ENCODE measurements around the gene SMYD4. TPM values are rescaled to one million over a fixed set of nuclear protein-coding genes. Genes with fewer than 3 reads are reported as not detected.
A peak's percentile ranks its signal among the peaks of the same experiment; 100 is the strongest.

The SMYD4 gene
- total RNA-seq, 1 donor from 2014 or later: 24.0 TPM

GRCh38 chr17:1754430-1755112, 75.1 kb downstream of the SMYD4 start:
- TF ChIP-seq EZH2 (IDR thresholded peaks at IDR 0.05) (no peak), EZH2phosphoT487 (IDR thresholded peaks at IDR 0.05) (no peak), CTCF (IDR thresholded peaks at IDR 0.05) (no peak)
- Mint-ChIP-seq H3K27ac (no peak overlapping the region), H3K36me3 (no peaks in the 10 kb centered on the region), H3K4me3 (no peak overlapping the region), H3K9me3 (no peaks in the 10 kb centered on the region), H3K27me3 (ENCODE audit: insufficient read depth, low read depth) (peaks cover 11% of the 10 kb centered on the region), H3K4me1 (peaks cover 22% of the 10 kb centered on the region)
- Histone ChIP-seq H2AFZ (replicated peaks) (no peak overlapping the region), H3K9ac (no peak overlapping the region), H3K36me3 (no peaks in the 10 kb centered on the region), H3F3A (ENCODE audit: low read depth) (peaks cover 7% of the 10 kb centered on the region), H3K4me2 (no peak overlapping the region), H3K9me3 (ENCODE audit: low read depth) (no peaks in the 10 kb centered on the region), H3K27me3 (no peaks in the 10 kb centered on the region), H3K79me2 (ENCODE audit: low read depth) (no peaks in the 10 kb centered on the region), H3K4me3 (no peak overlapping the region), H3K27ac (no peak overlapping the region), H4K20me1 (ENCODE audit: low read depth) (no peaks in the 10 kb centered on the region), H3K4me1 (peaks cover 6% of the 10 kb centered on the region)
- peak; percentile 34 for DNase-seq (ENCODE audit: low spot score)

- H3K27me3 Mint-ChIP-seq (ENCODE audit: insufficient read depth, low read depth): peaks cover 12% of the 10 kb centered on the region
- Histone ChIP-seq H3K4me2 (no peak overlapping the region), H3K36me3 (no peaks in the 10 kb centered on the region), H3K27ac (no peak overlapping the region), H2AFZ (replicated peaks) (no peak overlapping the region), H3K4me1 (peaks cover 6% of the 10 kb centered on the region), H3K4me3 (no peak overlapping the region), H3K27me3 (no peaks in the 10 kb centered on the region), H3F3A (ENCODE audit: low read depth) (peaks cover 7% of the 10 kb centered on the region), H3K79me2 (ENCODE audit: low read depth) (no peaks in the 10 kb centered on the region), H3K9me3 (ENCODE audit: low read depth) (no peaks in the 10 kb centered on the region), H4K20me1 (ENCODE audit: low read depth) (no peaks in the 10 kb centered on the region), H3K9ac (no peak overlapping the region)
- peaks cover 22% of the 10 kb centered on the region for H3K4me1 Mint-ChIP-seq
- TF ChIP-seq EZH2 (IDR thresholded peaks at IDR 0.05): no peak
- TF ChIP-seq CTCF (IDR thresholded peaks at IDR 0.05): no peak
- no peak for TF ChIP-seq EZH2phosphoT487 (IDR thresholded peaks at IDR 0.05)
- H3K27ac Mint-ChIP-seq: no peak overlapping the region
- no peak overlapping the region for H3K4me3 Mint-ChIP-seq
- DNase-seq (ENCODE audit: low spot score): no peak
- no peaks in the 10 kb centered on the region for H3K9me3 Mint-ChIP-seq
- no peaks in the 10 kb centered on the region for H3K36me3 Mint-ChIP-seq
Measured at GRCh38 chr17:1753767-1754429, 75.8 kb downstream of the SMYD4 start.

- Histone ChIP-seq H3K4me2 (no peak overlapping the region), H2AFZ (replicated peaks) (peak overlapping the region; percentile 5), H3K9me3 (ENCODE audit: low read depth) (no peaks in the 10 kb centered on the region), H3K27ac (no peak overlapping the region), H4K20me1 (ENCODE audit: low read depth) (no peaks in the 10 kb centered on the region), H3K79me2 (ENCODE audit: low read depth) (no peaks in the 10 kb centered on the region), H3K4me3 (no peak overlapping the region), H3K9ac (no peak overlapping the region), H3F3A (ENCODE audit: low read depth) (peaks cover 7% of the 10 kb centered on the region), H3K36me3 (no peaks in the 10 kb centered on the region), H3K4me1 (peaks cover 6% of the 10 kb centered on the region), H3K27me3 (no peaks in the 10 kb centered on the region)
- no peak for DNase-seq (ENCODE audit: low spot score)
- Mint-ChIP-seq H3K27ac (no peak overlapping the region), H3K9me3 (no peaks in the 10 kb centered on the region), H3K4me1 (peaks cover 22% of the 10 kb centered on the region), H3K4me3 (no peak overlapping the region), H3K36me3 (no peaks in the 10 kb centered on the region), H3K27me3 (ENCODE audit: insufficient read depth, low read depth) (peaks cover 8% of the 10 kb centered on the region)
- no peak for TF ChIP-seq EZH2phosphoT487 (IDR thresholded peaks at IDR 0.05)
- TF ChIP-seq CTCF (IDR thresholded peaks at IDR 0.05): no peak
- no peak for TF ChIP-seq EZH2 (IDR thresholded peaks at IDR 0.05)
Measured at GRCh38 chr17:1752425-1753262, 77.1 kb downstream of the SMYD4 start.

All from neural progenitor cell (in vitro differentiated cells).